ENCODE measurements around the gene PARP4.

PARP4 gene

DNA sequence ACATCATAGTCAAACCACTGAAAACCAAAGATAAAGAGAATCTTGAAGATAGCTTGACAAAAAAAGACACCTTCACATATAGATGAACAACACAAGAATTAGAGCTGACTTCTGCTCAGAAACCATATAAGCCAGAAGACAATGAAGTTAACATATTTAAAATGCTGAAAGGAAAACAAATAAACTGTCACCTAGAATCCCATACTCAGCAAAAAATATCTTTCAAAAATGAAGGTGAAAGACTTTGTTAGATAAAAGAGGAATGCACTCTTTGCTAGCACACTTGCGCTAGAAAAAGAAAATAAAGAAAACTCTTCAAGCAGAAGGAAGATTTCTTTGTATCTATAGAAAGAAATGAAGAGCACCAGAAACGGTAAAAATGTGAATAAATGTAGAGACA, 49.5 kb downstream of the PARP4 start:
- Mint-ChIP-seq H3K4me3 (no peak overlapping the region), H3K9me3 (no peaks in the 10 kb centered on the region), H3K4me1 (no peaks in the 10 kb centered on the region), H3K27ac (no peak overlapping the region), H3K36me3 (ENCODE audit: low read depth) (peaks cover 68% of the 10 kb centered on the region), H3K27me3 (ENCODE audit: low read depth, poor library complexity) (no peaks in the 10 kb centered on the region)
- TF ChIP-seq, protein P1, sequence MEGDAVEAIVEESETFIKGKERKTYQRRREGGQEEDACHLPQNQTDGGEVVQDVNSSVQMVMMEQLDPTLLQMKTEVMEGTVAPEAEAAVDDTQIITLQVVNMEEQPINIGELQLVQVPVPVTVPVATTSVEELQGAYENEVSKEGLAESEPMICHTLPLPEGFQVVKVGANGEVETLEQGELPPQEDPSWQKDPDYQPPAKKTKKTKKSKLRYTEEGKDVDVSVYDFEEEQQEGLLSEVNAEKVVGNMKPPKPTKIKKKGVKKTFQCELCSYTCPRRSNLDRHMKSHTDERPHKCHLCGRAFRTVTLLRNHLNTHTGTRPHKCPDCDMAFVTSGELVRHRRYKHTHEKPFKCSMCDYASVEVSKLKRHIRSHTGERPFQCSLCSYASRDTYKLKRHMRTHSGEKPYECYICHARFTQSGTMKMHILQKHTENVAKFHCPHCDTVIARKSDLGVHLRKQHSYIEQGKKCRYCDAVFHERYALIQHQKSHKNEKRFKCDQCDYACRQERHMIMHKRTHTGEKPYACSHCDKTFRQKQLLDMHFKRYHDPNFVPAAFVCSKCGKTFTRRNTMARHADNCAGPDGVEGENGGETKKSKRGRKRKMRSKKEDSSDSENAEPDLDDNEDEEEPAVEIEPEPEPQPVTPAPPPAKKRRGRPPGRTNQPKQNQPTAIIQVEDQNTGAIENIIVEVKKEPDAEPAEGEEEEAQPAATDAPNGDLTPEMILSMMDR (IDR thresholded peaks at IDR 0.05), result no peak
- no peak for DNase-seq

DNA sequence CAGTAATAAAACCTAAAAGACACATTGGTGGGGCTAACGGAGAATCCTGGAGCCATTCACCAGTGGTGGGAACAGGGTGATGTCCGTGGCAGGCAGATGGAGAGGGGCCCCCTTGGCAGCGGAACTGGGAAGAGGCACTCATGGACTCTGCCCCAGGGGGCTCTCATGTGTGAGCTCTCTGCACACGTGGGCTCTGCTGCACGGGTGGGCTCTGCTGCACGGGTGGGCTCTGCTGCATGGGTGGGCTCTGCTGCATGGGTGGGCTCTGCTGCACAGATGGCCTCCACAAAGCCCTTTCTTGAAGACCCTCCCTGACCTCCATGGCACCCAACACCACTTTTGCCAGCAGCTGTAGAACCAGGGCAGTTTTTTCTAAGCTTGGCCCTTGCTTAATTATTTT, 52.3 kb downstream of the PARP4 start:
- H3K4me3 Mint-ChIP-seq, result no peak overlapping the region
- TF ChIP-seq, protein P1 (IDR thresholded peaks at IDR 0.05), result no peak
- H3K9me3 Mint-ChIP-seq, result no peaks in the 10 kb centered on the region
- peaks cover 68% of the 10 kb centered on the region for H3K36me3 Mint-ChIP-seq (ENCODE audit: low read depth)
- H3K27me3 Mint-ChIP-seq (ENCODE audit: low read depth, poor library complexity), result peaks cover 3% of the 10 kb centered on the region
- DNase-seq, result no peak
- no peak overlapping the region for H3K27ac Mint-ChIP-seq
- H3K4me1 Mint-ChIP-seq, result no peaks in the 10 kb centered on the region

DNA sequence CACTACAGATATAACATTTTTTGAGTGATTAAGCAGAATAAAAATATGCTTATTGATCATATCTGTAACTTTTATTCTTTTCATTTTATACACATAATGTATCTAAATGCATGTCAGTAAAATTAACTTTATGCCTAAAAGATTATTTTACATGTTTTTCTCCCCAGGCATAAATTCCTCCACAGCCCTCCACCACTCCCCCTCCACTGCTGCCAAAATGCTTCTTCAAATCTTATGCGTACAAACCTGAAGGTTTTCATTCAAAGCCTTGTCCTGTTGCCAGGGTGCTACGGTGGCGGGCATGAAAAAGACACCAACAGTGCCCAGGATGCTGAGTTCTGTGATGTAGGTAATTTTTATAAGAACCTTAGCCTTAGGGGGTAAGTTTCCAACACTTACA, 52.9 kb downstream of the PARP4 start:
- no peaks in the 10 kb centered on the region for H3K4me1 Mint-ChIP-seq
- no peak overlapping the region for H3K4me3 Mint-ChIP-seq
- peaks cover 3% of the 10 kb centered on the region for H3K27me3 Mint-ChIP-seq (ENCODE audit: low read depth, poor library complexity)
- peaks cover 67% of the 10 kb centered on the region for H3K36me3 Mint-ChIP-seq (ENCODE audit: low read depth)
- no peak for DNase-seq
- TF ChIP-seq, protein P1 (IDR thresholded peaks at IDR 0.05), result no peak
- no peaks in the 10 kb centered on the region for H3K9me3 Mint-ChIP-seq
- H3K27ac Mint-ChIP-seq, result no peak overlapping the region

DNA sequence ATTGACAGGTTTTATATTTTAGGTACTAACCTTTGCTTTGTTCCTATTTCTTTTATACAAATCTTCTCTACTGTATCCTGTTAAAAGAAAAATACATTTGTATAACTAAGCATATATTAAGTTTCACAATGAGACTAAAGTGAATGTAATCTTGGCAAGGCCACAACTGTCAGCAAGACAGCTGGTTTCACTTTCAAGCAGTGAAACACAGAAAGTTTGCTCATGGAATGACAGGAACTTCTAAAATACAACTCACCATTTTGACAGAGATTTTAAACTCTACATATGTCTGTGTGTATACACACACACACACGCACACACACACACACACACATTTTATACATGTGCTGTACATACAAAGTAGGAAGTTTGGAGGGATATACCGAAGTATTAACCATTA, 53.3 kb downstream of the PARP4 start:
- H3K4me3 Mint-ChIP-seq, result no peak overlapping the region
- TF ChIP-seq, protein P1 (IDR thresholded peaks at IDR 0.05), result no peak
- no peaks in the 10 kb centered on the region for H3K4me1 Mint-ChIP-seq
- no peak for DNase-seq
- H3K9me3 Mint-ChIP-seq, result no peaks in the 10 kb centered on the region
- no peak overlapping the region for H3K27ac Mint-ChIP-seq
- peaks cover 67% of the 10 kb centered on the region for H3K36me3 Mint-ChIP-seq (ENCODE audit: low read depth)
- peaks cover 3% of the 10 kb centered on the region for H3K27me3 Mint-ChIP-seq (ENCODE audit: low read depth, poor library complexity)

DNA sequence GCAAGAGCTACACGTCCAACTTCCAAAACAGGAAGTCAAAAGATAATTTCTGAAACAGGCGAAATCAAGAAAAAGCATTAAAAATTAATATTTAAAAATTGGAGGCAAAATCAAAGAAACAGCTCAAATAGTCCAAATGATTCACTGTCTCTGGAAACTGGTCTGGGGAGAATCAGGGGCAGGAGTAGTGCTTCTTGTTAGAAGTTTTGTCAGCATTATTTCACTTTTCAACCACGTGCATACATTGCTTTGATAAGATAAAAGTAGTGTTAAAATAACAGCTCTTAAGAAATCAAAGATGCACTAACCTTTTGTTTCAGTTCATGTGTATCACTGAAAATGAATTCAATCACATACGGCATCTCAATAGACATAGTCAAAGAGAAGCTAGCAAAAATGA, 53.8 kb downstream of the PARP4 start:
- no peak overlapping the region for H3K27ac Mint-ChIP-seq

DNA sequence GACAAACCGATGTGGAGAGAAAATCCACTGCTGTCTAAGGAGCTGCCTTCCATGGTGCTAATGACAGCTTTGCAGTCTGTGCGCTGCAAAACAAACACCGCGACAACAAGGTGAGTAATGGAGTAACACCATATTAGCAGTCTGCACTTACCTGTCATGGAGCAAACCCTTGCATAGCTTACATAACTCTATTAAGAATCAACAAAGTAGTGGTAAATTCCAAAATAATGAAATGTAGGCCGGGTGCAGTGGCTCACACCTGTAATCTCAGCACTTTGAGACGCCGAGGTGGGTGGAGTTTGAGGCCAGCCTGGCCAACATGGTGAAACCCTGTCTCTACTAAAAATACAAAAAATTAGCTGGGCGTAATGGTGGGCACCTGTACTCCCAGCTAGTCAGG, 56.2 kb downstream of the PARP4 start:
- Mint-ChIP-seq H3K27ac (no peak overlapping the region), H3K4me3 (no peak overlapping the region), H3K4me1 (no peaks in the 10 kb centered on the region), H3K36me3 (ENCODE audit: low read depth) (peaks cover 60% of the 10 kb centered on the region), H3K27me3 (ENCODE audit: low read depth, poor library complexity) (peaks cover 3% of the 10 kb centered on the region), H3K9me3 (no peaks in the 10 kb centered on the region)
- TF ChIP-seq, protein P1 (IDR thresholded peaks at IDR 0.05), result no peak
- DNase-seq, result no peak

More for the DNA sequence above, 53.8 kb downstream of the PARP4 start:
- Mint-ChIP-seq H3K4me3 (no peak overlapping the region), H3K9me3 (no peaks in the 10 kb centered on the region), H3K36me3 (ENCODE audit: low read depth) (peaks cover 62% of the 10 kb centered on the region), H3K4me1 (no peaks in the 10 kb centered on the region), H3K27me3 (ENCODE audit: low read depth, poor library complexity) (peaks cover 3% of the 10 kb centered on the region)
- DNase-seq, result no peak
- TF ChIP-seq, protein P1 (IDR thresholded peaks at IDR 0.05), result no peak
